GM10266 (cell line): ENCODE results near the gene NCOA1.

Experiments
- DNase-seq: peaks from one replicate; pipeline ENCODE4 v3.0.0; 2012; ENCODE audit errors: extremely low spot score
- CTCF ChIP-seq: IDR thresholded peaks from 2 replicates; pipeline ENCODE4 v1.5.1; 2012; ENCODE audit warnings: mild to moderate bottlenecking, low read depth; ENCODE audit not compliant: control insufficient read depth, insufficient read depth; ENCODE audit errors: missing control alignments

The NCOA1 gene

GRCh38 chr2:24508878-24509277 lies 17.8 kb downstream of the NCOA1 start:
- TF ChIP-seq CTCF: no peak
- DNase-seq: no peak

- no peak for TF ChIP-seq CTCF
- DNase-seq: peak; percentile 36
These were observed 18.4 kb downstream of the NCOA1 start for GRCh38 chr2:24509425-24509824.

GRCh38 chr2:24509840-24510239 lies 18.8 kb downstream of the NCOA1 start:
- TF ChIP-seq CTCF: no peak

GRCh38 chr2:24510771-24511170 lies 19.7 kb downstream of the NCOA1 start:
- TF ChIP-seq CTCF: no peak

More at GRCh38 chr2:24509840-24510239, 18.8 kb downstream of the NCOA1 start:
- no peak for DNase-seq

GRCh38 chr2:24511198-24511597 lies 20.1 kb downstream of the NCOA1 start:
- TF ChIP-seq CTCF: no peak
- DNase-seq: no peak

More at GRCh38 chr2:24510771-24511170, 19.7 kb downstream of the NCOA1 start:
- no peak for DNase-seq

- no peak for TF ChIP-seq CTCF
- DNase-seq: no peak
These were observed 20.8 kb downstream of the NCOA1 start for GRCh38 chr2:24511894-24512293.

GRCh38 chr2:24512404-24512803 lies 21.4 kb downstream of the NCOA1 start:
- DNase-seq: no peak
- TF ChIP-seq CTCF: no peak

GRCh38 chr2:24512831-24513230 lies 21.8 kb downstream of the NCOA1 start:
- no peak for DNase-seq
- no peak for TF ChIP-seq CTCF
